IPS DF 6.9 (cell line): Measurements from ENCODE around the gene TOP2A.

Source experiments
- DNase-seq: peaks from one replicate; pipeline ENCODE4 v3.0.0-alpha.2; 2013; ENCODE audit warnings: low read depth, low spot score
- H3K27ac ChIP-seq: one replicate; pipeline ENCODE4 v1.5.1; 2013; ENCODE audit warnings: low read length, control low read depth
- H3K27me3 ChIP-seq: 2 replicates; pipeline ENCODE4 v1.6.1; 2013; ENCODE audit warnings: mild to moderate bottlenecking, low read length; ENCODE audit not compliant: control insufficient read depth, insufficient read depth
- H3K36me3 ChIP-seq: 2 replicates; pipeline ENCODE4 v1.6.1; 2013; ENCODE audit warnings: low read length; ENCODE audit not compliant: control insufficient read depth, insufficient read depth
- H3K4me1 ChIP-seq: 2 replicates; pipeline ENCODE4 v1.6.1; 2013; ENCODE audit warnings: low read length; ENCODE audit not compliant: control insufficient read depth, insufficient read depth
- H3K4me3 ChIP-seq: 2 replicates; pipeline ENCODE4 v1.5.1; 2013; ENCODE audit warnings: mild to moderate bottlenecking, low read length
- H3K9me3 ChIP-seq: 2 replicates; pipeline ENCODE4 v1.6.1; 2013; ENCODE audit warnings: low read length, inconsistent platforms; ENCODE audit not compliant: control insufficient read depth, insufficient read depth
- WGBS: extraction: QIAGEN DNeasy Blood & Tissue Kit; methylation state at CpG from one replicate; pipeline ENCODE4 v1.1.7; 2013; ENCODE audit warnings: mixed read lengths, missing lambda C conversion rate; ENCODE audit not compliant: insufficient read length, insufficient coverage; 5-methylcytosine and 5-hydroxymethylcytosine counted together

Gene TOP2A, protein sequence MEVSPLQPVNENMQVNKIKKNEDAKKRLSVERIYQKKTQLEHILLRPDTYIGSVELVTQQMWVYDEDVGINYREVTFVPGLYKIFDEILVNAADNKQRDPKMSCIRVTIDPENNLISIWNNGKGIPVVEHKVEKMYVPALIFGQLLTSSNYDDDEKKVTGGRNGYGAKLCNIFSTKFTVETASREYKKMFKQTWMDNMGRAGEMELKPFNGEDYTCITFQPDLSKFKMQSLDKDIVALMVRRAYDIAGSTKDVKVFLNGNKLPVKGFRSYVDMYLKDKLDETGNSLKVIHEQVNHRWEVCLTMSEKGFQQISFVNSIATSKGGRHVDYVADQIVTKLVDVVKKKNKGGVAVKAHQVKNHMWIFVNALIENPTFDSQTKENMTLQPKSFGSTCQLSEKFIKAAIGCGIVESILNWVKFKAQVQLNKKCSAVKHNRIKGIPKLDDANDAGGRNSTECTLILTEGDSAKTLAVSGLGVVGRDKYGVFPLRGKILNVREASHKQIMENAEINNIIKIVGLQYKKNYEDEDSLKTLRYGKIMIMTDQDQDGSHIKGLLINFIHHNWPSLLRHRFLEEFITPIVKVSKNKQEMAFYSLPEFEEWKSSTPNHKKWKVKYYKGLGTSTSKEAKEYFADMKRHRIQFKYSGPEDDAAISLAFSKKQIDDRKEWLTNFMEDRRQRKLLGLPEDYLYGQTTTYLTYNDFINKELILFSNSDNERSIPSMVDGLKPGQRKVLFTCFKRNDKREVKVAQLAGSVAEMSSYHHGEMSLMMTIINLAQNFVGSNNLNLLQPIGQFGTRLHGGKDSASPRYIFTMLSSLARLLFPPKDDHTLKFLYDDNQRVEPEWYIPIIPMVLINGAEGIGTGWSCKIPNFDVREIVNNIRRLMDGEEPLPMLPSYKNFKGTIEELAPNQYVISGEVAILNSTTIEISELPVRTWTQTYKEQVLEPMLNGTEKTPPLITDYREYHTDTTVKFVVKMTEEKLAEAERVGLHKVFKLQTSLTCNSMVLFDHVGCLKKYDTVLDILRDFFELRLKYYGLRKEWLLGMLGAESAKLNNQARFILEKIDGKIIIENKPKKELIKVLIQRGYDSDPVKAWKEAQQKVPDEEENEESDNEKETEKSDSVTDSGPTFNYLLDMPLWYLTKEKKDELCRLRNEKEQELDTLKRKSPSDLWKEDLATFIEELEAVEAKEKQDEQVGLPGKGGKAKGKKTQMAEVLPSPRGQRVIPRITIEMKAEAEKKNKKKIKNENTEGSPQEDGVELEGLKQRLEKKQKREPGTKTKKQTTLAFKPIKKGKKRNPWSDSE (N-terminal part only)

DNA sequence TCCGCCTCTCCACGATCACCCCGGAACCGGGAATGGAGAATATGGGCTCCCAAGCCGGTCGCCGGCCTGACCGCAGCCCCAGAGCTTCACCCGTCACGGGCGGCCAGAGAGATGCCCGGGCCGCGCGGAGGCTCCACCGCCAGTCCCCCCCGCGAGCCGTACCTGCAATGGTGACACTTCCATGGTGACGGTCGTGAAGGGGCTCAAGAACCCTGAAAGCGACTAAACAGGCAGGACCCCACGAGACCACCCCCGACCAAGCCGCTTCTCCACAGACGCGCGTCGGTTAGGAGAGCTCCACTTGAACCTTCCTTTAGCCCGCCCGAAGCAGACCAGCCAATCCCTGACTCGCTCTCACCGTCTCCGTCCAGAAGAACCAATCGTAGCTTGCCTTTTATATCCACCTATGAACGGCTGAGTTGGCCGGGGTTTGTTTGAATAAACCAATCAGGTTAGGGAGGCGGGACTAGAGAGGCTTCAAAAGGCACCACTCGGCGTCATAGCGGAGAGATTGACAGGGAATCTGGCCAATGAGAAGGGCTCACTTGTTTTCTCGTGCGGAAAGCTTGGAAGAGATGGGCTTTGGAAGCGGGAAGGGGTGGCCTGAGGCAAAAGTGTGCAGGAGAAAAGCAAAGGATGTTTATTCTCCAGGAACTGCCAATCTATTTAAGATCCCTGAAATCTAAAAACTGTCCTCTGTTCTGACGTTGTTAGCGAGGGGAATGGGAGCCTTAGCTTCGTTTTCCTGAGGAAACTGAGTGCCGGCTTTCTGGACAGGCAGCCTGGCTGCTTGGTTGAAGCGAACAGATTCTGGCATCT, at the start of gene TOP2A:
Gene TOP2A (minus strand): TSS at position 288 of the 819 bp plus-strand sequence. CDS start 105 bp downstream, at position 183.
- peak; percentile 100 for DNase-seq
- Histone ChIP-seq H3K36me3 (peaks cover 4% of the 10 kb centered on the region; the same call in 1 of the 2 replicates), H3K4me1 (peaks cover 6% of the 10 kb centered on the region; the same call in 1 of the 2 replicates), H3K27me3 (no peaks in the 10 kb centered on the region), H3K27ac (no peak within 1 kb of the TSS), H3K9me3 (no peaks in the 10 kb centered on the region), H3K4me3 (peak within 1 kb of the TSS; percentile 86)
- WGBS, result no CpG with 5 or more reads among the region's 49 CpGs

- Histone ChIP-seq H3K27me3 (no peaks in the 10 kb centered on the region), H3K9me3 (no peaks in the 10 kb centered on the region), H3K27ac (no peak overlapping the region), H3K4me3 (no peak overlapping the region), H3K4me1 (0 out of 2 replicates have a peak, but pooled peaks cover 5% of the 10 kb centered on the region), H3K36me3 (no peaks in the 10 kb centered on the region)
- WGBS, result no CpG with 5 or more reads among the region's 2 CpGs
- DNase-seq, result no peak
Measured at GRCh38 chr17:40467281-40467867, 49.7 kb upstream of the TOP2A start.

GRCh38 chr17:40466298-40466971, 48.7 kb upstream of the TOP2A start:
- no peaks in the 10 kb centered on the region for H3K9me3 ChIP-seq
- H3K4me1 ChIP-seq, result 0 out of 2 replicates have a peak, but pooled peaks cover 5% of the 10 kb centered on the region
- no peaks in the 10 kb centered on the region for H3K27me3 ChIP-seq
- no peak overlapping the region for H3K27ac ChIP-seq
- no peak for DNase-seq
- no peaks in the 10 kb centered on the region for H3K36me3 ChIP-seq
- no peak overlapping the region for H3K4me3 ChIP-seq
- no CpG with 5 or more reads among the region's 11 CpGs for WGBS

GRCh38 chr17:40464392-40464855, 46.7 kb upstream of the TOP2A start:
- Histone ChIP-seq H3K4me1 (0 out of 2 replicates have a peak, but pooled peaks cover 8% of the 10 kb centered on the region), H3K4me3 (no peak overlapping the region), H3K9me3 (no peaks in the 10 kb centered on the region), H3K27ac (no peak overlapping the region), H3K27me3 (no peaks in the 10 kb centered on the region), H3K36me3 (no peaks in the 10 kb centered on the region)
- DNase-seq, result no peak
- WGBS, result no CpG with 5 or more reads among the region's 5 CpGs

GRCh38 chr17:40463122-40463550, 45.4 kb upstream of the TOP2A start:
- no peak for DNase-seq
- H3K36me3 ChIP-seq, result no peaks in the 10 kb centered on the region
- WGBS, result no CpG with 5 or more reads among the region's 11 CpGs
- no peak overlapping the region for H3K27ac ChIP-seq
- peaks cover 9% of the 10 kb centered on the region for H3K4me1 ChIP-seq
- no peaks in the 10 kb centered on the region for H3K27me3 ChIP-seq
- H3K9me3 ChIP-seq, result no peaks in the 10 kb centered on the region
- no peak overlapping the region for H3K4me3 ChIP-seq

DNA sequence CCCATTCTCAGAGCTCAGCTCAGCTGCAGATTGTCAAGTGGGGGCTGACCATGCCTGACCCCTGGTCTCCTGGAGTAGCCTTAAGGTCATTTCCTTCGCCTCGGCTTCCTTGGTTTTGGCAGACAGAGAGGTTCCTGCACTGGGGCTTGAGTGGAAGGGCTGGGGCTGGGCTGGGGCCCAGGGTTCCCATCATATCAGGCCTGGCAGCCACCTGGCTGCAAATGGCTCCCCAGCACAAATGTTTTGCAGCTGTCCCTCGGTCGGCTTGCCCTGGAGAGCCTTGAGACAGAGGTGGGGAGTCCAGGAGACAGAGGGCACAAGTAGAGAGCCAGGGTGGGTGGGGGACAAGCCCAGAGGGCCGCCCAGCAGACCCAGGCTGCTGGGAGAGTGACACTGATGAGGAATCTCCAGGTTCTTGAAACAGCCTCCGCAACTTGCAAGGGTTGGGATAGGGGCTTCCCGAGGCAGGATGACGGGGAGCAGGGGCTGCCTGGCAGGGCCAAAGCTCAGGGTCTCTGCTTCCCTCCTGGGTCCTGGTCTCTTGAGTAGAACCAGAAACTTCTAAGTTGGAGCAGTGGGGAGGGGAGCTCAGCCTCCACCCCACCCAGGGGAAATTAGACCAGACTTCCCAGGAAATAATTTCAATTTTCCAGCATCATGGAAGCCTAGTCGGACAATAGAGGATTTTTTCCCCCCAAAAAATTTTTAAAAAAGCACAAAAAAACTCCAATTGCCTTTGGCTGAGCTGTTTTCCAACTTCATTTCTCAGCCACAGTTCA, 44.8 kb upstream of the TOP2A start:
- no peak for DNase-seq
- no peak overlapping the region for H3K4me3 ChIP-seq
- H3K36me3 ChIP-seq, result no peaks in the 10 kb centered on the region
- H3K4me1 ChIP-seq, result peaks cover 11% of the 10 kb centered on the region
- no peak overlapping the region for H3K27ac ChIP-seq
- no CpG with 5 or more reads among the region's 9 CpGs for WGBS
- no peaks in the 10 kb centered on the region for H3K9me3 ChIP-seq
- no peaks in the 10 kb centered on the region for H3K27me3 ChIP-seq

DNA sequence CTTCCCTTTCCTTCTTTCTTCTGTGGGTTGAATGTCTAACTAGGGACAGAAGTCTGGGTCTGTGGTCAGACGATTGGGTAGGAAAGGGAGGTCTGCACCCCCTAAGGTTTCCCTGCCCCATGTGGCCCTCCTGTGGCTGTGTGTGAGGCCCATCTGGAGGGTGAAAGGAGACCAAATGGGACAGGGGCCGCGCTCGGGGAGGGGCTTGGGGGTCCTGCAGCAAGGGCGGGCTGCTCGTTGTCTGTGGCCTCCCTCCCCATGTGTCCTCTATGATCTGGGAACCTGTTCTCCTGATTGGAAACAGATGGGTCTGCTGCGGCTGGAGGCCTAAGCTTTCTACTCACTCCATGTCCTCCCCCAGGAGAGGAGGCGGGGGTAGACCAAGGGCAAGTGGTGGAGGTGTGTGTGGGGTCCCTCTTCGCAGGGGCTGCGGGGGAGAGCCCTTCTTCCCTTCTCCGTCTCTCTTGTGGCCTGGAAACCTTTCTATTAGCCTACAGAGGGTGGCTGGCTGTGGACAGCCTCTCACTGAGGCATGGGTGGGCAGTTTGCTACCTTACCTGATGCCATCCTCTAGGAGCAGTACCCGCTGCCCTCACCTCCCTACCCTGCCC, 44.1 kb upstream of the TOP2A start:
- DNase-seq, result no peak
- Histone ChIP-seq H3K4me3 (no peak overlapping the region), H3K27me3 (no peaks in the 10 kb centered on the region), H3K27ac (no peak overlapping the region), H3K36me3 (0 out of 2 replicates have a peak, but pooled peaks cover 2% of the 10 kb centered on the region), H3K4me1 (peaks cover 13% of the 10 kb centered on the region), H3K9me3 (no peaks in the 10 kb centered on the region)
- whole genome bisulfite sequencing, result no CpG with 5 or more reads among the region's 12 CpGs

- H3K27ac ChIP-seq, result no peak overlapping the region
- H3K4me1 ChIP-seq, result peaks cover 13% of the 10 kb centered on the region
- no peak overlapping the region for H3K4me3 ChIP-seq
- H3K9me3 ChIP-seq, result no peaks in the 10 kb centered on the region
- no peaks in the 10 kb centered on the region for H3K27me3 ChIP-seq
- H3K36me3 ChIP-seq, result peaks cover 7% of the 10 kb centered on the region; the same call in 1 of the 2 replicates
- no CpG with 5 or more reads among the region's 9 CpGs for WGBS
- no peak for DNase-seq
Measured at GRCh38 chr17:40460968-40461731, 43.5 kb upstream of the TOP2A start.
